GM21529 (cell line): ENCODE measurements around the gene GOLGA5.
"Not testable (repeated sequence)": the region's sequence is repeated elsewhere in the genome, so short reads cannot be mapped to it uniquely, and the experiment has no call there.

Experiments used
- ATAC-seq: cut with Tn5 transposase; IDR thresholded peaks from one replicate; pipeline ENCODE4 v1.9.1; 2021; ENCODE audit not compliant: unreplicated experiment

The GOLGA5 gene

GRCh38 chr14:92778868-92779565, 15.1 kb upstream of the GOLGA5 start:
- ATAC-seq = not testable (repeated sequence)

GRCh38 chr14:92780444-92781232, 13.5 kb upstream of the GOLGA5 start:
- ATAC-seq = no peak

- ATAC-seq = no peak
Measured at GRCh38 chr14:92781350-92781749, 12.8 kb upstream of the GOLGA5 start.

GRCh38 chr14:92783813-92784431, 10.2 kb upstream of the GOLGA5 start:
- peak; percentile 71 for ATAC-seq

GRCh38 chr14:92785667-92786426, 8.3 kb upstream of the GOLGA5 start:
- no peak for ATAC-seq

GRCh38 chr14:92786427-92786756, 7.7 kb upstream of the GOLGA5 start:
- ATAC-seq = no peak

GRCh38 chr14:92787554-92787953, 6.6 kb upstream of the GOLGA5 start:
- ATAC-seq = no peak

- ATAC-seq = no peak
Measured at GRCh38 chr14:92789457-92790089, 4.5 kb upstream of the GOLGA5 start.

- no peak for ATAC-seq
Measured at GRCh38 chr14:92792885-92793284, 1.2 kb upstream of the GOLGA5 start.

- no peak for ATAC-seq
Measured at GRCh38 chr14:92794547-92794941, 439 bp downstream of the GOLGA5 start.

GRCh38 chr14:92794961-92795360, 856 bp downstream of the GOLGA5 start:
- no peak for ATAC-seq

GRCh38 chr14:92797935-92798653, 4.0 kb downstream of the GOLGA5 start:
- ATAC-seq = no peak

- ATAC-seq = no peak
Measured at GRCh38 chr14:92798811-92799210, 4.7 kb downstream of the GOLGA5 start.

GRCh38 chr14:92800012-92800411, 5.9 kb downstream of the GOLGA5 start:
- no peak for ATAC-seq

GRCh38 chr14:92800525-92800924, 6.4 kb downstream of the GOLGA5 start:
- no peak for ATAC-seq

GRCh38 chr14:92801917-92802316, 7.8 kb downstream of the GOLGA5 start:
- ATAC-seq = no peak

- ATAC-seq = no peak
Measured at GRCh38 chr14:92802678-92803077, 8.6 kb downstream of the GOLGA5 start.

GRCh38 chr14:92813201-92813600, 19.1 kb downstream of the GOLGA5 start:
- no peak for ATAC-seq

GRCh38 chr14:92819011-92819597, 25.0 kb downstream of the GOLGA5 start:
- no peak for ATAC-seq
